Measurements from ENCODE around the gene MRTFA.

Gene MRTFA

DNA sequence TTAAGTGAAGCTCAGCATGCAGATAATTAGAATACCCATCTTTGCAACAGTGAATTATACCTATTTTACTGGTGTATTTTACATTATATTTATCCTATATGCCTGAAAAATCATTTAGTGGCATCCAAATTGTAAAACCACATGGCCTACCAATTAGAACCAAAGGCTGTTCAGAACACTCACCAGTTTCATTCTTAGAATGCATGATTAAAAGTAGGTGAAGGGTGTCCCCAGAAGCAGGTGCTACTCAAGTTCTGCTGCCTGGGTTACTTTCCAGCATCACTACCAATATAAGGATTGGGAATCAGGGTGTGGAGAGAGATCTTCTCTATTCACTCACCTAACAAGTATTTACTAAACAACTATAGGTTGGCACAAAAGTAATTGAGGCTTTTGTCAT lies 162.8 kb downstream of the MRTFA start:
- Histone ChIP-seq H3K36me3 (ENCODE audit: low read length) (no peaks in the 10 kb centered on the region), H3K79me2 (ENCODE audit: insufficient read depth, low read length) (peaks cover 87% of the 10 kb centered on the region), H3K27me3 (ENCODE audit: low read length) (no peaks in the 10 kb centered on the region), H3K9me3 (ENCODE audit: insufficient read depth, low read length) (no peaks in the 10 kb centered on the region), H3K4me2 (ENCODE audit: low read depth, low read length, poor library complexity, severe bottlenecking) (no peak overlapping the region), H3K9me2 (replicated peaks; ENCODE audit: insufficient read depth, low read length) (no peaks in the 10 kb centered on the region), H3F3A (ENCODE audit: insufficient read depth) (peaks cover 5% of the 10 kb centered on the region; the same call in 1 of the 2 replicates), H4K20me1 (ENCODE audit: low read depth, low read length) (no peaks in the 10 kb centered on the region; the same call in 1 of the 2 replicates), H3K4me3 (ENCODE audit: insufficient read depth, low read length, poor library complexity, severe bottlenecking) (no peak overlapping the region), H3K9ac (ENCODE audit: low read length) (no peak overlapping the region), H2AFZ (ENCODE audit: low read depth, low read length, severe bottlenecking) (no peak overlapping the region), H3K27ac (ENCODE audit: low read depth, low read length) (no peak overlapping the region)
- TF ChIP-seq, protein P1, sequence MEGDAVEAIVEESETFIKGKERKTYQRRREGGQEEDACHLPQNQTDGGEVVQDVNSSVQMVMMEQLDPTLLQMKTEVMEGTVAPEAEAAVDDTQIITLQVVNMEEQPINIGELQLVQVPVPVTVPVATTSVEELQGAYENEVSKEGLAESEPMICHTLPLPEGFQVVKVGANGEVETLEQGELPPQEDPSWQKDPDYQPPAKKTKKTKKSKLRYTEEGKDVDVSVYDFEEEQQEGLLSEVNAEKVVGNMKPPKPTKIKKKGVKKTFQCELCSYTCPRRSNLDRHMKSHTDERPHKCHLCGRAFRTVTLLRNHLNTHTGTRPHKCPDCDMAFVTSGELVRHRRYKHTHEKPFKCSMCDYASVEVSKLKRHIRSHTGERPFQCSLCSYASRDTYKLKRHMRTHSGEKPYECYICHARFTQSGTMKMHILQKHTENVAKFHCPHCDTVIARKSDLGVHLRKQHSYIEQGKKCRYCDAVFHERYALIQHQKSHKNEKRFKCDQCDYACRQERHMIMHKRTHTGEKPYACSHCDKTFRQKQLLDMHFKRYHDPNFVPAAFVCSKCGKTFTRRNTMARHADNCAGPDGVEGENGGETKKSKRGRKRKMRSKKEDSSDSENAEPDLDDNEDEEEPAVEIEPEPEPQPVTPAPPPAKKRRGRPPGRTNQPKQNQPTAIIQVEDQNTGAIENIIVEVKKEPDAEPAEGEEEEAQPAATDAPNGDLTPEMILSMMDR (IDR thresholded peaks at IDR 0.05; ENCODE audit: insufficient read depth, low read length, poor library complexity, severe bottlenecking), result no peak
- TF ChIP-seq EZH2phosphoT487 (conservative IDR thresholded peaks at IDR 0.05; ENCODE audit: low read length), result no peak

DNA sequence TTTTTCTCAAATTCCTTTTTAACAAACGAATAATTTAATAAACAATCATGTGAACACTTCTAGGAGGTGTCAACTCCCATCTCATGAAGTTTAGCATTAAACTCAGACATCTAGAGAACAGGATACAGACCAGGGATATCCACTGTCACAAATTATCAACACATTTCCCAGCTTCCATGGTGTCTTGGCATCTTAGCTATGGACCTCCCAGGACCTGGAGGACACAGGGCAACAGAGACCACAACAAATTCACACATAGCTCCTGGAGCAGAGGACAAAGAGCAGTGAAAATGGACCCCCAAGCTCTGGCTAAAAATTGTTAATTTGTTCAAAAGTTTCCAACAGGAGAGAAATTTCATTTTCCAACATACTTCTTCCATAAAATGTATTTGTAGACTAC lies 163.9 kb downstream of the MRTFA start:
- Histone ChIP-seq H4K20me1 (ENCODE audit: low read depth, low read length) (no peaks in the 10 kb centered on the region; the same call in 1 of the 2 replicates), H2AFZ (ENCODE audit: low read depth, low read length, severe bottlenecking) (no peak overlapping the region), H3K27ac (ENCODE audit: low read depth, low read length) (no peak overlapping the region), H3K4me2 (ENCODE audit: low read depth, low read length, poor library complexity, severe bottlenecking) (no peak overlapping the region), H3K27me3 (ENCODE audit: low read length) (no peaks in the 10 kb centered on the region), H3K4me3 (ENCODE audit: insufficient read depth, low read length, poor library complexity, severe bottlenecking) (no peak overlapping the region), H3K9me3 (ENCODE audit: insufficient read depth, low read length) (no peaks in the 10 kb centered on the region), H3K9me2 (replicated peaks; ENCODE audit: insufficient read depth, low read length) (no peaks in the 10 kb centered on the region), H3K36me3 (ENCODE audit: low read length) (no peaks in the 10 kb centered on the region), H3F3A (ENCODE audit: insufficient read depth) (peaks cover 9% of the 10 kb centered on the region), H3K79me2 (ENCODE audit: insufficient read depth, low read length) (peaks cover 87% of the 10 kb centered on the region), H3K9ac (ENCODE audit: low read length) (no peak overlapping the region)
- no peak for TF ChIP-seq EZH2phosphoT487 (conservative IDR thresholded peaks at IDR 0.05; ENCODE audit: low read length)
- TF ChIP-seq, protein P1 (IDR thresholded peaks at IDR 0.05; ENCODE audit: insufficient read depth, low read length, poor library complexity, severe bottlenecking), result no peak

DNA sequence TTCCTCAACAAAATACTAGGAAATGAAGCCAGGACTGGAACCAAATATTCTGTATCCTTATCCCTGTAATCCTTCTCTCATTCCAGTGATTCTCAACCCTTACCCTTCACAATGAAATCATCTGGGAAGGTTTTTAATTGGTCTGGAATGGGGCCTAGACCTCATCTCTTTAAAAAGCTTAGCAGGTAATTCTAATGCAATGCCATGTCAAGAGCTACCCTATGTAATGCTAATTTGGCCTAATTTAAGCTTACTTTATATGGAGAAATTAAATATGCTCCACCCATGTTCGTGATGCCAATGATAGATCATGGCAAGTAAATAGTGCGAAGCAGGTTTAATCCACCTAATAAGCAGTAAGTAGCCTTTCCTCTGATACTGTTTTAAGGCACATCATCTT lies 164.5 kb downstream of the MRTFA start:
- Histone ChIP-seq H3K4me2 (ENCODE audit: low read depth, low read length, poor library complexity, severe bottlenecking) (no peak overlapping the region), H3K79me2 (ENCODE audit: insufficient read depth, low read length) (peaks cover 88% of the 10 kb centered on the region)

More for the DNA sequence above, 164.5 kb downstream of the MRTFA start:
- Histone ChIP-seq H4K20me1 (ENCODE audit: low read depth, low read length) (no peaks in the 10 kb centered on the region; the same call in 1 of the 2 replicates), H3K27me3 (ENCODE audit: low read length) (no peaks in the 10 kb centered on the region), H3K9me3 (ENCODE audit: insufficient read depth, low read length) (no peaks in the 10 kb centered on the region), H3K4me3 (ENCODE audit: insufficient read depth, low read length, poor library complexity, severe bottlenecking) (no peak overlapping the region), H3K9ac (ENCODE audit: low read length) (no peak overlapping the region), H3F3A (ENCODE audit: insufficient read depth) (peaks cover 14% of the 10 kb centered on the region), H3K36me3 (ENCODE audit: low read length) (no peaks in the 10 kb centered on the region), H3K9me2 (replicated peaks; ENCODE audit: insufficient read depth, low read length) (no peaks in the 10 kb centered on the region), H2AFZ (ENCODE audit: low read depth, low read length, severe bottlenecking) (no peak overlapping the region), H3K27ac (ENCODE audit: low read depth, low read length) (no peak overlapping the region)
- TF ChIP-seq EZH2phosphoT487 (conservative IDR thresholded peaks at IDR 0.05; ENCODE audit: low read length), result no peak
- TF ChIP-seq, protein P1 (IDR thresholded peaks at IDR 0.05; ENCODE audit: insufficient read depth, low read length, poor library complexity, severe bottlenecking), result no peak

Measured in SU-DHL-6 (cell line).